NB4 (cell line): ENCODE measurements around the gene CALM1.

Source experiments
- DNase-seq: peaks from one replicate; pipeline ENCODE4 v3.0.0; 2010; ENCODE audit warnings: low read depth
- H3K4me3 ChIP-seq: one replicate; pipeline ENCODE4 v1.5.1; 2011; ENCODE audit warnings: mild to moderate bottlenecking, low read depth, low read length, moderate library complexity
- CTCF ChIP-seq: IDR thresholded peaks from one replicate; pipeline ENCODE4 v1.5.1; 2012; ENCODE audit warnings: low read depth, low read length
- MAX ChIP-seq: IDR thresholded peaks from 2 replicates; pipeline ENCODE4 v1.6.1; 2011; ENCODE audit warnings: low read depth, low read length
- MYC ChIP-seq: IDR thresholded peaks from 2 replicates; pipeline ENCODE4 v1.6.1; 2011; ENCODE audit warnings: low read depth, low read length
- POLR2A ChIP-seq: IDR thresholded peaks from 2 replicates; pipeline ENCODE4 v1.6.1; 2011; ENCODE audit warnings: mild to moderate bottlenecking; ENCODE audit not compliant: insufficient read length; ENCODE audit errors: extremely low read depth

Gene CALM1

GRCh38 chr14:90400904-90401561 lies 4.2 kb downstream of the CALM1 start:
- TF ChIP-seq MYC (no peak), POLR2A (no peak), MAX (no peak), CTCF (no peak)
- no peak for DNase-seq
- peak overlapping the region; percentile 58 for H3K4me3 ChIP-seq

- no peak overlapping the region for H3K4me3 ChIP-seq
- no peak for TF ChIP-seq POLR2A
- no peak for TF ChIP-seq MAX
- TF ChIP-seq MYC = no peak
- no peak for TF ChIP-seq CTCF
- no peak for DNase-seq
Observed at GRCh38 chr14:90402016-90402415, 5.2 kb downstream of the CALM1 start.

GRCh38 chr14:90403065-90403464 lies 6.2 kb downstream of the CALM1 start:
- H3K4me3 ChIP-seq = no peak overlapping the region
- no peak for TF ChIP-seq MYC
- no peak for DNase-seq

- H3K4me3 ChIP-seq = no peak overlapping the region
- no peak for TF ChIP-seq MAX
- no peak for TF ChIP-seq POLR2A
- TF ChIP-seq MYC = no peak
- no peak for TF ChIP-seq CTCF
- no peak for DNase-seq
Observed at GRCh38 chr14:90405101-90405500, 8.3 kb downstream of the CALM1 start.

GRCh38 chr14:90405755-90406154 lies 8.9 kb downstream of the CALM1 start:
- no peak for DNase-seq
- no peak for TF ChIP-seq POLR2A
- TF ChIP-seq MAX = no peak
- no peak for TF ChIP-seq MYC
- no peak for TF ChIP-seq CTCF
- no peak overlapping the region for H3K4me3 ChIP-seq

GRCh38 chr14:90406384-90406798 lies 9.6 kb downstream of the CALM1 start:
- H3K4me3 ChIP-seq = no peak overlapping the region
- TF ChIP-seq CTCF (no peak), POLR2A (no peak), MYC (no peak), MAX (no peak)
- DNase-seq = no peak
